ENCODE measurements around the gene ASB3. TPM values are rescaled to one million over a fixed set of nuclear protein-coding genes. Genes with fewer than 3 reads are reported as not detected.
A peak's percentile ranks its signal among the peaks of the same experiment; 100 is the strongest.
"Not testable (repeated sequence)": the region's sequence is repeated elsewhere in the genome, so short reads cannot be mapped to it uniquely, and the experiment has no call there.

ASB3 gene
- total RNA-seq, 4 donors from 2014 or later, result 14.0 to 19.3 (median 16.6) TPM

GRCh38 chr2:53668624-53669026 is 118.1 kb downstream of the ASB3 start:
- H3K9me3 ChIP-seq, result peaks cover 0 to 2% (median 0%) of the 10 kb centered on the region in 3 donors
- H3K27me3 ChIP-seq, result no peaks in the 10 kb centered on the region
- H3K36me3 ChIP-seq, result peaks cover 2 to 14% of the 10 kb centered on the region in 2 donors
- H3K27ac ChIP-seq, result no peak overlapping the region
- no peaks in the 10 kb centered on the region for H3K4me1 ChIP-seq
- no peak overlapping the region for H3K4me3 ChIP-seq
- TF ChIP-seq POLR2AphosphoS5 (IDR thresholded peaks at IDR 0.05), result no peak
- no peak for TF ChIP-seq EP300 (IDR thresholded peaks at IDR 0.05)
- no peak for TF ChIP-seq POLR2A (IDR thresholded peaks at IDR 0.05)
- no peak for TF ChIP-seq CTCF (IDR thresholded peaks at IDR 0.05)
- WGBS, 2 donors (ENCODE audit: low coverage in 1 of 2), result 80 to 100% methylated on average over 2 to 3 of the region's 3 CpGs
- no peak for ATAC-seq

- not testable (repeated sequence) for H3K4me3 ChIP-seq, H3K27me3 ChIP-seq, H3K9me3 ChIP-seq, H3K4me1 ChIP-seq, H3K27ac ChIP-seq, ATAC-seq
- WGBS, 2 donors (ENCODE audit: low coverage in 1 of 2), result 82 to 94% methylated on average over 4 to 5 of the region's 5 CpGs
- H3K36me3 ChIP-seq, result peaks cover 2 to 18% of the 10 kb centered on the region in 2 donors
These were observed 119.6 kb downstream of the ASB3 start for GRCh38 chr2:53667130-53667529.

GRCh38 chr2:53660886-53661285 is 125.9 kb downstream of the ASB3 start:
- H3K4me3 ChIP-seq, result no peak overlapping the region
- TF ChIP-seq POLR2AphosphoS5 (IDR thresholded peaks at IDR 0.05) (no peak), CTCF (IDR thresholded peaks at IDR 0.05) (no peak), POLR2A (IDR thresholded peaks at IDR 0.05) (no peak), EP300 (IDR thresholded peaks at IDR 0.05) (no peak)
- H3K36me3 ChIP-seq, result peaks cover 0 to 8% of the 10 kb centered on the region in 2 donors
- H3K27me3 ChIP-seq, result no peaks in the 10 kb centered on the region
- WGBS, 2 donors (ENCODE audit: low coverage in 1 of 2), result 95 to 96% methylated on average over 2 of the region's 2 CpGs
- no peaks in the 10 kb centered on the region for H3K4me1 ChIP-seq
- no peak overlapping the region for H3K27ac ChIP-seq
- peaks cover 0 to 6% (median 0%) of the 10 kb centered on the region in 3 donors for H3K9me3 ChIP-seq
- ATAC-seq, result no peak

GRCh38 chr2:53658474-53658873 is 128.3 kb downstream of the ASB3 start:
- ATAC-seq, H3K9me3 ChIP-seq, H3K4me1 ChIP-seq, H3K27ac ChIP-seq, H3K36me3 ChIP-seq, H3K4me3 ChIP-seq, H3K27me3 ChIP-seq: not testable (repeated sequence)
- 77% methylated on average over 3 of the region's 4 CpGs; no CpG with 5 or more reads in 1 of the 2 donors for WGBS, 2 donors (ENCODE audit: low coverage in 1 of 2)

- Histone ChIP-seq H3K27me3 (no peaks in the 10 kb centered on the region), H3K4me3 (no peak overlapping the region), H3K36me3 (no peaks in the 10 kb centered on the region), H3K9me3 (no peaks in the 10 kb centered on the region), H3K27ac (no peak overlapping the region), H3K4me1 (peaks cover 0 to 7% (median 0%) of the 10 kb centered on the region in 3 donors)
- 20 to 40% methylated on average over 1 of the region's 1 CpG for WGBS, 2 donors (ENCODE audit: low coverage in 1 of 2)
- ATAC-seq, result no peak
- TF ChIP-seq POLR2AphosphoS5 (IDR thresholded peaks at IDR 0.05), result no peak
- TF ChIP-seq CTCF (IDR thresholded peaks at IDR 0.05), result no peak
- TF ChIP-seq POLR2A (IDR thresholded peaks at IDR 0.05), result no peak
- no peak for TF ChIP-seq EP300 (IDR thresholded peaks at IDR 0.05)
These were observed 131.5 kb downstream of the ASB3 start for GRCh38 chr2:53655256-53655655.

GRCh38 chr2:53654396-53654795 is 132.4 kb downstream of the ASB3 start:
- H3K36me3 ChIP-seq, result no peaks in the 10 kb centered on the region
- peak; percentile 39 for ATAC-seq
- no peak overlapping the region for H3K27ac ChIP-seq
- H3K27me3 ChIP-seq, result no peaks in the 10 kb centered on the region
- H3K4me3 ChIP-seq, result no peak overlapping the region
- TF ChIP-seq EP300 (IDR thresholded peaks at IDR 0.05) (no peak), POLR2AphosphoS5 (IDR thresholded peaks at IDR 0.05) (peak; percentile 83), POLR2A (IDR thresholded peaks at IDR 0.05) (no peak)
- H3K4me1 ChIP-seq, result peaks cover 0 to 7% (median 0%) of the 10 kb centered on the region in 3 donors
- no peaks in the 10 kb centered on the region for H3K9me3 ChIP-seq
